Peyer's patch (tissue), 4 donors: ENCODE results near the gene GPR26. TPM values are rescaled to one million over a fixed set of nuclear protein-coding genes. Genes with fewer than 3 reads are reported as not detected.

ENCODE experiments used
- DNase-seq, 3 donors: peaks; one replicate each; pipeline ENCODE4 v3.0.0-alpha.2; 2017 to 2019
- H3K27ac ChIP-seq, 4 donors: fragments of 200-600 bp; sonication (generic); one replicate each; pipeline ENCODE4 v1.5.1; 2016 to 2019
- H3K27me3 ChIP-seq, 2 donors: fragments of 200-600 bp; sonication (generic); one replicate each; pipeline ENCODE4 v1.5.1; 2019
- H3K36me3 ChIP-seq, 3 donors: fragments of 200-600 bp; sonication (generic); one replicate each; pipeline ENCODE4 v1.5.1; 2016 to 2019
- H3K4me1 ChIP-seq, 4 donors: fragments of 200-600 bp; sonication (generic); one replicate each; pipeline ENCODE4 v1.5.1; 2016 to 2019
- H3K4me3 ChIP-seq, 4 donors: fragments of 200-600 bp; sonication (generic); 1 replicate in 3 of 4; 2 replicates in 1 of 4; pipeline ENCODE4 v1.5.1; 2016 to 2019; ENCODE audit warnings: mild to moderate bottlenecking in 1 of 4
- H3K9me3 ChIP-seq, 4 donors: fragments of 200-600 bp; sonication (generic); one replicate each; pipeline ENCODE4 v1.5.1; 2016 to 2019; ENCODE audit warnings: mild to moderate bottlenecking in 1 of 4
- CTCF ChIP-seq, 6 experiments: fragments of 450-650 bp in 4 of 6; fragments of 200-600 bp in 2 of 6; sonication (generic) in 1 of 6; IDR thresholded peaks; one replicate each; pipeline ENCODE4 v1.5.1; 2017 to 2019; ENCODE audit warnings: antibody characterized with exemption in 6 of 6, mild to moderate bottlenecking in 3 of 6, moderate library complexity in 1 of 6
- POLR2A ChIP-seq, 2 donors: fragments of 450-650 bp; IDR thresholded peaks; one replicate each; pipeline ENCODE4 v1.5.1; 2017; ENCODE audit warnings: antibody characterized with exemption in 2 of 2, mild to moderate bottlenecking in 2 of 2, moderate library complexity in 2 of 2
- total RNA-seq, 4 donors: library from RNA; depleted of rRNA; stranded (reverse); fragments of >200 nt; gene quantifications; one replicate each; pipeline ENCODE4 v1.1.0, GENCODE V29; 2016

The GPR26 gene
- total RNA-seq = not detected

GRCh38 chr10:123666318-123667236 is at the start of gene GPR26:
Gene GPR26 (plus strand): TSS chr10:123666355. CDS start chr10:123666408, 53 bp downstream.
- H3K9me3 ChIP-seq = no peaks in the 10 kb centered on the region
- H3K27me3 ChIP-seq = no peaks in the 10 kb centered on the region

GRCh38 chr10:123618224-123618623 is 47.9 kb upstream of the GPR26 start:
- Histone ChIP-seq H3K9me3 (no peaks in the 10 kb centered on the region), H3K4me1 (no peaks in the 10 kb centered on the region), H3K4me3 (no peak overlapping the region), H3K27ac (no peak overlapping the region), H3K27me3 (no peaks in the 10 kb centered on the region), H3K36me3 (no peaks in the 10 kb centered on the region)
- DNase-seq = no peak
- TF ChIP-seq CTCF (IDR thresholded peaks at IDR 0.05) = no peak
- TF ChIP-seq POLR2A (IDR thresholded peaks at IDR 0.05) = no peak

More at GRCh38 chr10:123666318-123667236, at the start of gene GPR26:
- no peak within 1 kb of the TSS for H3K27ac ChIP-seq
- no peak for DNase-seq
- no peaks in the 10 kb centered on the region for H3K4me1 ChIP-seq
- no peak within 1 kb of the TSS for H3K4me3 ChIP-seq
- no peaks in the 10 kb centered on the region for H3K36me3 ChIP-seq
- TF ChIP-seq CTCF (IDR thresholded peaks at IDR 0.05) (no peak), POLR2A (IDR thresholded peaks at IDR 0.05) (no peak)

GRCh38 chr10:123619067-123619855 is 46.9 kb upstream of the GPR26 start:
- H3K4me1 ChIP-seq = no peaks in the 10 kb centered on the region
- no peak for DNase-seq
- H3K27ac ChIP-seq = no peak overlapping the region
- H3K27me3 ChIP-seq = no peaks in the 10 kb centered on the region
- H3K36me3 ChIP-seq = no peaks in the 10 kb centered on the region
- H3K4me3 ChIP-seq = no peak overlapping the region
- no peaks in the 10 kb centered on the region for H3K9me3 ChIP-seq
- TF ChIP-seq CTCF (IDR thresholded peaks at IDR 0.05) (no peak), POLR2A (IDR thresholded peaks at IDR 0.05) (no peak)

GRCh38 chr10:123620621-123621020 is 45.5 kb upstream of the GPR26 start:
- Histone ChIP-seq H3K9me3 (no peaks in the 10 kb centered on the region), H3K36me3 (no peaks in the 10 kb centered on the region), H3K27me3 (no peaks in the 10 kb centered on the region), H3K27ac (no peak overlapping the region), H3K4me1 (no peaks in the 10 kb centered on the region), H3K4me3 (no peak overlapping the region)
- no peak for DNase-seq
- no peak for TF ChIP-seq CTCF (IDR thresholded peaks at IDR 0.05)
- TF ChIP-seq POLR2A (IDR thresholded peaks at IDR 0.05) = no peak

GRCh38 chr10:123621492-123621891 is 44.7 kb upstream of the GPR26 start:
- Histone ChIP-seq H3K4me3 (no peak overlapping the region), H3K27ac (no peak overlapping the region), H3K36me3 (no peaks in the 10 kb centered on the region), H3K27me3 (no peaks in the 10 kb centered on the region), H3K9me3 (no peaks in the 10 kb centered on the region), H3K4me1 (no peaks in the 10 kb centered on the region)
- TF ChIP-seq POLR2A (IDR thresholded peaks at IDR 0.05) (no peak), CTCF (IDR thresholded peaks at IDR 0.05) (no peak)
- DNase-seq = no peak
